ENCODE measurements around the gene IRF2BP1.

IRF2BP1 gene

DNA sequence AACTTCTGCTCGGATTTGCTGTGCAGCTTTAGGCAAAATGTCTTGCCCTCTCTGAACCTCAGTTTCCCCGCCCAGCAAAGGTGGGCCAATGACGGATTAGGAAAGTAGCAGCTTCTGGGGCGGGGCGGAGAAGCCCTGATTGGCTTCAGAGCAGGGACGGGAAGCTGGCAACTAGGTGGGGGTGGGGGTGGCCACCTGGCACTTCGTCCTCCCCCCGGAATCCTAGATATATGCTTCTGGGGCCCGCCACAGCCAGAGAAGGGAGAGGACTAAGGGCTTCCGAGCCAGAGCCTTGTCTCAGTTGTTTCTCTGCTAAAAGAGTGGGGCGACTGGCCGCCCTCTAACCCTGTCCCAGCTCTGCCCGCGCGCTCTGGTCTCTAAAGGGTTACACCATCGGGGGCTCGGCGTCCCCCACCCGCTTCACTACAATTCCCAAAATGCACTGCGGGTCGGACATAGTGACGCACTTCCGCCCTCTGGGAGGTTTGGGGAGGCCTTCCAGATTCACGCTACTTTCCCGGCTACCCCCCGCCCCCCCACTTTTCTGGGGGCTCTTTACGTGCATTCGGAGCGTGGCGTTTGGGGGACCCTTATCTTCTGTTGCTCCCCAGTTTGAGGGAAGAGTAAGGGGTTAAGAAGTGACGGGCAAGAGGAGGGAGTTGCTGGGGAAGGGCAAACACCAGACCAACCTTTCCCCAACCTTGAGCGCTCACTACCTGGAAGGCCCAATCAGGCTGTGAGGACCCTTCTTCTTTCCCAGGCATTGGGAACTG, 672 bp upstream of the IRF2BP1 start:
- H3K9ac ChIP-seq (ENCODE audit: low read depth, low read length, poor library complexity) = peak overlapping the region; percentile 72
- H2BK5ac ChIP-seq (ENCODE audit: low read length) = peak overlapping the region; percentile 95
- H3K4me3 ChIP-seq (ENCODE audit: low read length in 2 of 2) = peak overlapping the region; percentile 89 to 98
- no peak overlapping the region for H2BK120ac ChIP-seq (ENCODE audit: low read depth, low read length)
- H4K8ac ChIP-seq (ENCODE audit: low read depth, low read length) = peak overlapping the region; percentile 68
- peak overlapping the region; percentile 93 for H2AFZ ChIP-seq (ENCODE audit: low read length)
- H3K9me3 ChIP-seq (replicated peaks in 1 of 2; ENCODE audit: control insufficient read depth in 2 of 2, insufficient read depth in 1 of 2, low read depth in 1 of 2, low read length in 2 of 2) = peaks cover 0 to 4% of the 10 kb centered on the region in 2 donors
- H3K4me2 ChIP-seq (ENCODE audit: insufficient read depth, low read length, poor library complexity, severe bottlenecking) = peak overlapping the region; percentile 94
- H3K4ac ChIP-seq (ENCODE audit: low read length) = no peak overlapping the region
- peak overlapping the region; percentile 98 for H3K23ac ChIP-seq (ENCODE audit: low read depth, low read length, poor library complexity)
- H3K27ac ChIP-seq (replicated peaks; ENCODE audit: low read length) = peak overlapping the region; percentile 85
- H3K36me3 ChIP-seq (replicated peaks in 1 of 2; ENCODE audit: control insufficient read depth in 2 of 2, insufficient read depth in 2 of 2, low read length in 2 of 2) = peaks cover 8 to 21% of the 10 kb centered on the region in 2 donors
- H2BK12ac ChIP-seq (ENCODE audit: low read length) = no peak overlapping the region
- H2BK15ac ChIP-seq (ENCODE audit: low read length) = no peak overlapping the region
- no peaks in the 10 kb centered on the region for H3K27me3 ChIP-seq (ENCODE audit: control insufficient read depth in 3 of 3, insufficient read depth in 3 of 3, low read depth in 1 of 3, low read length in 3 of 3)
- no peak overlapping the region for H3K14ac ChIP-seq (ENCODE audit: low read length)
- H3K4me1 ChIP-seq (ENCODE audit: control insufficient read depth in 2 of 2, insufficient read depth in 1 of 2, low read depth in 1 of 2, low read length in 2 of 2) = peaks cover 8 to 18% of the 10 kb centered on the region in 2 donors
- H3K18ac ChIP-seq (ENCODE audit: low read length) = peak overlapping the region; percentile 95
- peaks cover 13% of the 10 kb centered on the region for H3K79me1 ChIP-seq (ENCODE audit: low read depth, low read length)
- WGBS, 2 donors (ENCODE audit: extremely low coverage in 2 of 2, insufficient read length in 2 of 2, insufficient replicate concordance in 1 of 2) = no CpG with 5 or more reads among the region's 32 CpGs
- H2AK5ac ChIP-seq (ENCODE audit: low read depth, low read length) = peak overlapping the region; percentile 98
- H4K91ac ChIP-seq (ENCODE audit: low read depth, low read length, poor library complexity) = no peak overlapping the region
- peak; percentile 91 for DNase-seq (ENCODE audit: low spot score)

DNA sequence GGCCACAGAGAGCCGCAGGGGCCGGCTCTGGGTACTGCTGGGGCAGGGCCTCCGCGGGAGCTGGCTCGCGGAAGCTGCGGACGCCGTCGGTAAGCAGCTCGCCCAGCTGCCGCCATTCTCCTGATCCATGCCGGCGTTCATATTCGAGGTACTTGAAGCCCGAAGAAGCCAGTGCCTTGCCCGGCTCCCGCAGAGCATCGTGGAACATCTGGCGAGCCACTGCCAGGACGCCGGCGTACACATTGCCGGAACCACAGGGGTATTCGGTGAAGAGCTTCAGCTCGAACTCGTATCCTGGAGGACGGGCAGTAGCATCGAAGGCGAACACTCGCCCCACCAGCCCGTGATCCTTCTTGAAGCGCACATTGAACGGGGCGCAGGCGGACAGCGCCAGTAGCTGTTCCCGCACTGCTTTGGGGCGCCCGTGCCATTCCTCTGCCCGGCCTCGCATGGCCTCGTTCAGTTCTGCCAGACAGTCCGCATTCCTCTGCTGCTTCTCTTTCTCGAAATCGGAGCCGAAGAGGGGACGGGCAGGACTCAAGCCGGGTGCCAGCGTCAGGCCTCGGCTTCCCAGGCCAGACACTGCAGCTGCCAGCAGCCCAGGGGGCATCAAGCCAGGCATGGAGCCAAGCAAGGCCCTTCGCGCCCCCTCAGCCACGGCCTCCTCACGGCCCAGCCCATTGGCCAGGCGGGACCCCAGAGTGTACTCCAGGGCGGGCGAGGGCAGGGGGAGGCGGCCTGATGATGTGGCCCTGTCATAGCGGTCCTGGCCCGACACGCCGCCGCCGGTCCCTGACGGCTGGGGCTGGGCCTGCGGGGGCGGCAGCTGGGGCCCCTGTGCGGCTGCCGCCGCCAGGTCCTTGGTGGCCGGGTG, 1.0 kb downstream of the IRF2BP1 start:
- Histone ChIP-seq H3K23ac (ENCODE audit: low read depth, low read length, poor library complexity) (peak overlapping the region; percentile 98), H2BK12ac (ENCODE audit: low read length) (peak overlapping the region; percentile 58), H3K79me1 (ENCODE audit: low read depth, low read length) (peaks cover 13% of the 10 kb centered on the region), H2AK5ac (ENCODE audit: low read depth, low read length) (peak overlapping the region; percentile 96), H2BK5ac (ENCODE audit: low read length) (peak overlapping the region; percentile 75), H2AFZ (ENCODE audit: low read length) (peak overlapping the region; percentile 93), H2BK120ac (ENCODE audit: low read depth, low read length) (no peak overlapping the region), H3K27ac (replicated peaks; ENCODE audit: low read length) (peak overlapping the region; percentile 6), H3K18ac (ENCODE audit: low read length) (no peak overlapping the region), H3K4me2 (ENCODE audit: insufficient read depth, low read length, poor library complexity, severe bottlenecking) (peak overlapping the region; percentile 94), H3K14ac (ENCODE audit: low read length) (no peak overlapping the region), H3K4me1 (ENCODE audit: control insufficient read depth in 2 of 2, insufficient read depth in 1 of 2, low read depth in 1 of 2, low read length in 2 of 2) (peaks cover 8 to 18% of the 10 kb centered on the region in 2 donors), H3K9me3 (replicated peaks in 1 of 2; ENCODE audit: control insufficient read depth in 2 of 2, insufficient read depth in 1 of 2, low read depth in 1 of 2, low read length in 2 of 2) (peaks cover 0 to 4% of the 10 kb centered on the region in 2 donors), H3K4ac (ENCODE audit: low read length) (no peak overlapping the region), H4K91ac (ENCODE audit: low read depth, low read length, poor library complexity) (peak overlapping the region; percentile 24), H4K8ac (ENCODE audit: low read depth, low read length) (no peak overlapping the region), H3K36me3 (replicated peaks in 1 of 2; ENCODE audit: control insufficient read depth in 2 of 2, insufficient read depth in 2 of 2, low read length in 2 of 2) (peaks cover 8 to 21% of the 10 kb centered on the region in 2 donors), H3K4me3 (ENCODE audit: low read length in 2 of 2) (peak overlapping the region; percentile 89 to 98), H2BK15ac (ENCODE audit: low read length) (no peak overlapping the region), H3K27me3 (ENCODE audit: control insufficient read depth in 3 of 3, insufficient read depth in 3 of 3, low read depth in 1 of 3, low read length in 3 of 3) (no peaks in the 10 kb centered on the region), H3K9ac (ENCODE audit: low read depth, low read length, poor library complexity) (peak overlapping the region; percentile 97)
- no peak for DNase-seq (ENCODE audit: low spot score)
- WGBS, 2 donors (ENCODE audit: extremely low coverage in 2 of 2, insufficient read length in 2 of 2, insufficient replicate concordance in 1 of 2) = no CpG with 5 or more reads among the region's 72 CpGs

GRCh38 chr19:45883881-45884681, 1.9 kb downstream of the IRF2BP1 start:
- Histone ChIP-seq H4K8ac (ENCODE audit: low read depth, low read length) (no peak overlapping the region), H4K91ac (ENCODE audit: low read depth, low read length, poor library complexity) (no peak overlapping the region), H3K4me1 (ENCODE audit: control insufficient read depth in 2 of 2, insufficient read depth in 1 of 2, low read depth in 1 of 2, low read length in 2 of 2) (peaks cover 8 to 18% of the 10 kb centered on the region in 2 donors), H2BK120ac (ENCODE audit: low read depth, low read length) (no peak overlapping the region), H3K18ac (ENCODE audit: low read length) (peak overlapping the region; percentile 17), H3K27me3 (ENCODE audit: control insufficient read depth in 3 of 3, insufficient read depth in 3 of 3, low read depth in 1 of 3, low read length in 3 of 3) (no peaks in the 10 kb centered on the region), H3K79me1 (ENCODE audit: low read depth, low read length) (peaks cover 13% of the 10 kb centered on the region), H3K4me2 (ENCODE audit: insufficient read depth, low read length, poor library complexity, severe bottlenecking) (no peak overlapping the region), H3K4me3 (ENCODE audit: low read length in 2 of 2) (peak overlapping the region in 1 of 2 donors; percentile 2), H3K4ac (ENCODE audit: low read length) (no peak overlapping the region), H2BK12ac (ENCODE audit: low read length) (no peak overlapping the region), H3K27ac (replicated peaks; ENCODE audit: low read length) (no peak overlapping the region), H2BK15ac (ENCODE audit: low read length) (no peak overlapping the region), H3K36me3 (replicated peaks in 1 of 2; ENCODE audit: control insufficient read depth in 2 of 2, insufficient read depth in 2 of 2, low read length in 2 of 2) (peaks cover 8 to 21% of the 10 kb centered on the region in 2 donors), H2AK5ac (ENCODE audit: low read depth, low read length) (peak overlapping the region; percentile 96), H3K14ac (ENCODE audit: low read length) (no peak overlapping the region), H2BK5ac (ENCODE audit: low read length) (peak overlapping the region; percentile 24), H3K9ac (ENCODE audit: low read depth, low read length, poor library complexity) (no peak overlapping the region), H2AFZ (ENCODE audit: low read length) (no peak overlapping the region), H3K23ac (ENCODE audit: low read depth, low read length, poor library complexity) (peak overlapping the region; percentile 98), H3K9me3 (replicated peaks in 1 of 2; ENCODE audit: control insufficient read depth in 2 of 2, insufficient read depth in 1 of 2, low read depth in 1 of 2, low read length in 2 of 2) (peaks cover 0 to 4% of the 10 kb centered on the region in 2 donors)
- WGBS, 2 donors (ENCODE audit: extremely low coverage in 2 of 2, insufficient read length in 2 of 2, insufficient replicate concordance in 1 of 2) = no CpG with 5 or more reads among the region's 57 CpGs
- DNase-seq (ENCODE audit: low spot score) = no peak

Measured in neuronal stem cell (in vitro differentiated cells).